MCF 10A (cell line): Measurements from ENCODE around the gene OTOF. TPM values are rescaled to one million over a fixed set of nuclear protein-coding genes. Genes with fewer than 3 reads are reported as not detected.

Experiments used
- BruUV-seq: library from RNA; stranded (reverse); fragments of 400-500 nt; replicated peaks from 2 replicates; lab custom pipeline; 2021; lab: Mats Ljungman, UMichigan
- CTCF ChIA-PET: fragments of 300-600 bp; sonication (Branson Sonifier 250); formaldehyde crosslinking; extraction: SDS; loops from one replicate; lab custom pipeline; 2021; ENCODE audit warnings: antibody characterized with exemption, inconsistent platforms; lab: Yijun Ruan, JAX
- POLR2A ChIA-PET: fragments of 300-600, 350-650 bp; sonication (Branson Sonifier 250); formaldehyde crosslinking; extraction: SDS; loops from one replicate; lab custom pipeline; 2020; ENCODE audit warnings: antibody characterized with exemption, inconsistent platforms; lab: Yijun Ruan, JAX
- DNase-seq: peaks from one replicate; pipeline ENCODE4 v3.0.0-alpha.2; 2018; ENCODE audit not compliant: unreplicated experiment
- H3K27ac Mint-ChIP-seq: one replicate; pipeline ENCODE4 v1.8.0; 2022; ENCODE audit warnings: mild to moderate bottlenecking, low read depth, mixed read lengths; ENCODE audit not compliant: unreplicated experiment
- H3K27me3 Mint-ChIP-seq: one replicate; pipeline ENCODE4 v1.8.0; 2022; ENCODE audit warnings: mixed read lengths; ENCODE audit not compliant: insufficient read depth, unreplicated experiment
- H3K36me3 Mint-ChIP-seq: one replicate; pipeline ENCODE4 v1.8.0; 2022; ENCODE audit warnings: mild to moderate bottlenecking, moderate library complexity, mixed read lengths; ENCODE audit not compliant: insufficient read depth, unreplicated experiment
- H3K4me1 Mint-ChIP-seq: one replicate; pipeline ENCODE4 v1.8.0; 2022; ENCODE audit warnings: mixed read lengths; ENCODE audit not compliant: insufficient read depth, unreplicated experiment
- H3K4me3 Mint-ChIP-seq: one replicate; pipeline ENCODE4 v1.8.0; 2022; ENCODE audit warnings: mild to moderate bottlenecking, moderate library complexity, mixed read lengths; ENCODE audit not compliant: unreplicated experiment
- H3K9me3 Mint-ChIP-seq: one replicate; pipeline ENCODE4 v1.8.0; 2022; ENCODE audit warnings: mixed read lengths; ENCODE audit not compliant: unreplicated experiment
- CTCF ChIP-seq: fragments of 200-600 bp; IDR thresholded peaks from one replicate; pipeline ENCODE4 v1.8.0; 2022; ENCODE audit warnings: antibody characterized with exemption, mild to moderate bottlenecking; ENCODE audit not compliant: unreplicated experiment
- intact Hi-C: fragments of 100-400 bp; cut with micrococcal nuclease; formaldehyde crosslinking; loops from 2 replicates; pipeline ENCODE4 v1.14.1; 2022
- total RNA-seq: library from RNA; stranded (reverse); gene quantifications from 2 replicates; pipeline ENCODE4 v1.2.3, GENCODE V29; 2022

OTOF gene
- total RNA-seq, 1 experiment from 2014 or later: not detected

DNA sequence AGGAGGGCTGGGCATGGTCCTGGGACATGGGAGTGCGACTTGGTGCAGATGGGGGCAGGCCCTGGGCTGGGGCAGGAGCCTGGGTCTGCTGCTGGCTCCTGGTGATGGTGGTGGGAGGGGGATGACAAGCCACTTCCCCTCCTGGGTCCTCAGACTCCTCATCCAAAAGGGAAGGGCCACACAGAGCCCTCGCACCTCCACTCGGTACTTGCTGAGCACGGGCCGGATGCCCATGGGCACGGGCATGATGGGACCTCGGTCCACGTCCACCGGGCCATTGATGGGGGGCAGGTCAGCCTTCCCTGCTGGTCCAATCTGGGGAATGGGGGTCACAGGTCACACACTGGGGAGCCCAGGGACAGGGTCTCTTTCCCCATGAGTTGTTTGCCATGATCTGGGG, 4.1 kb downstream of the OTOF start:
- H3K4me1 Mint-ChIP-seq: peaks cover 8% of the 10 kb centered on the region
- no peak for TF ChIP-seq CTCF
- intact Hi-C loops: no loop called here
- H3K9me3 Mint-ChIP-seq: no peaks in the 10 kb centered on the region
- DNase-seq: no peak
- H3K4me3 Mint-ChIP-seq: no peak overlapping the region
- H3K27ac Mint-ChIP-seq: no peak overlapping the region
- H3K36me3 Mint-ChIP-seq: no peaks in the 10 kb centered on the region
- BruUV-seq: no TSS peak
- ChIA-PET POLR2A (interaction anchor here (0.6 kb wide), 1 partner anchor 15 kb away, joined by 3 read pairs; no protein-coding TSS in a partner anchor), CTCF (no interaction called here)
- H3K27me3 Mint-ChIP-seq: no peaks in the 10 kb centered on the region

DNA sequence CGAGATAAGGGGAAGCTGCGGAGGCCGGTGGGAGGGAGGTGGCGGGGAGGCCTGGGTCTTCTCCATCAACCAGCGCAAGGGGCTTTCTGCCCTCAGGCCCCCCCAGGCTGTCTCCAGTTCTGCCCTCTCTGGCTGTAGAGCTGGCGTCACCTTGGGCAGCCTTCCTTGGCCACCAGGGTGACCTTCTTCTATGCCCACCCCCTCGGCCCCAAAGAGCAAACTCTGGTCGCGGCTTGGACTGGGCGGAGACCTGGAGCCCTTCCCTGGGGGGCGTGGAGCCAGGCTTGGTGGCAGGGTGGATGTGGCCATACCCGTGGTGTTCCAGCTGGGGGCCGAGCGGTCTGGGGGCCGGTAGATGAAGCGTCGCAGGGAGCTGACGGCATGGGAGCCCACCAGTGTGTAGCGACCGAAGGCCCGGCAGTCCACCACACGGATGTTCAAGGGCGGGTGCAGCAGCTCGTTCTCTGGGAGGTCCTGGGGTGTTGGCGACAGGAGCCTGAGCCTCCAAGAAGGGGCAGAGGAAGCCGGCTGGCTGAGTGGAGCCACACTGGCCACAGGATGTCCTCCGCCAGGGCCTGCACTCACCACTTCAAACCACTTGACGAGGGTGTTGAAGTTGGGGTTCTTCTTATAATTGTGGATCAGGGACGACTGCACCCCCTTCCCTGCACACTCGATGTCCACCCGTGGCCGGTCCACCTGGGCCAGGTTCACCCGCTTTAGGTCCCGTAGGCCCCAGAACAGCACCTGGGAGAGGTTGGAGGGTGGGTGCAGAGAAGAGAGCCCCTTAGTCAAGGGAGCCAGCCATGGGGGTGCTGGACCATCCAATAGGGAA, 4.9 kb downstream of the OTOF start:
- DNase-seq: no peak
- Mint-ChIP-seq H3K27ac (no peak overlapping the region), H3K9me3 (no peaks in the 10 kb centered on the region), H3K4me3 (no peak overlapping the region), H3K36me3 (no peaks in the 10 kb centered on the region), H3K4me1 (peaks cover 7% of the 10 kb centered on the region), H3K27me3 (no peaks in the 10 kb centered on the region)
- BruUV-seq: no TSS peak
- POLR2A ChIA-PET: interaction anchor here (0.7 kb wide), 1 partner anchor 845 kb away, joined by 3 read pairs; no protein-coding TSS in a partner anchor
- CTCF ChIA-PET: interaction anchor here (0.6 kb wide), 1 partner anchor 507 kb away, joined by 3 read pairs; no protein-coding TSS in a partner anchor
- intact Hi-C loops: no loop called here
- TF ChIP-seq CTCF: no peak

GRCh38 chr2:26471766-26472706, 5.9 kb downstream of the OTOF start:
- BruUV-seq: no TSS peak
- H3K4me1 Mint-ChIP-seq: no peaks in the 10 kb centered on the region
- no peak for DNase-seq
- no peak for TF ChIP-seq CTCF
- no peak overlapping the region for H3K4me3 Mint-ChIP-seq
- ChIA-PET CTCF (interaction anchor here (0.6 to 0.7 kb wide), 3 partner anchors 23 to 412 kb away, joined by 3 to 4 read pairs (median 3); no protein-coding TSS in a partner anchor), POLR2A (interaction anchor here (0.7 kb wide), 1 partner anchor 846 kb away, joined by 3 read pairs; no protein-coding TSS in a partner anchor)
- intact Hi-C loops: no loop called here
- no peaks in the 10 kb centered on the region for H3K27me3 Mint-ChIP-seq
- H3K9me3 Mint-ChIP-seq: no peaks in the 10 kb centered on the region
- no peaks in the 10 kb centered on the region for H3K36me3 Mint-ChIP-seq
- no peak overlapping the region for H3K27ac Mint-ChIP-seq
